BJ (cell line): Measurements from ENCODE around the gene MAPK14. TPM values are rescaled to one million over a fixed set of nuclear protein-coding genes. Genes with fewer than 3 reads are reported as not detected.

ENCODE experiments used
- CTCF ChIA-PET: fragments of 350-600 bp; formaldehyde crosslinking; extraction: SDS; loops from one replicate; lab custom pipeline; 2021; ENCODE audit warnings: antibody characterized with exemption, inconsistent platforms; lab: Yijun Ruan, JAX
- POLR2A ChIA-PET: fragments of 300-600 bp; sonication (Branson Sonifier 250); formaldehyde crosslinking; extraction: SDS; loops from one replicate; lab custom pipeline; 2021; ENCODE audit warnings: antibody characterized with exemption; lab: Charles Lee
- DNase-seq: peaks from one replicate; pipeline ENCODE4 v3.0.0-alpha.2; 2011; ENCODE audit warnings: low read depth
- H3K27me3 ChIP-seq: 2 replicates; pipeline ENCODE4 v1.6.0; 2011; ENCODE audit warnings: low read length; ENCODE audit not compliant: control insufficient read depth, insufficient read depth
- H3K36me3 ChIP-seq: 2 replicates; pipeline ENCODE4 v1.5.1; 2011; ENCODE audit warnings: low read length; ENCODE audit not compliant: control insufficient read depth, insufficient read depth
- H3K4me3 ChIP-seq: 2 replicates; pipeline ENCODE4 v1.5.1; 2011; ENCODE audit warnings: low read depth, mild to moderate bottlenecking, control low read depth, low read length
- polyA plus RNA-seq: library from polyadenylated mRNA; depleted of rRNA; stranded (reverse); fragments of >200 nt; gene quantifications from 2 replicates; pipeline ENCODE4 v1.2.3, GENCODE V29; 2011
- TF ChIP-seq, protein P1 (sequence below): IDR thresholded peaks from 2 replicates; pipeline ENCODE4 v1.5.1; 2011; ENCODE audit warnings: low read depth, mild to moderate bottlenecking, control low read depth, inconsistent platforms, low read length, moderate library complexity; ENCODE audit not compliant: insufficient read depth

The MAPK14 gene
- polyA plus RNA-seq, 1 experiment, result 33.9 TPM

DNA sequence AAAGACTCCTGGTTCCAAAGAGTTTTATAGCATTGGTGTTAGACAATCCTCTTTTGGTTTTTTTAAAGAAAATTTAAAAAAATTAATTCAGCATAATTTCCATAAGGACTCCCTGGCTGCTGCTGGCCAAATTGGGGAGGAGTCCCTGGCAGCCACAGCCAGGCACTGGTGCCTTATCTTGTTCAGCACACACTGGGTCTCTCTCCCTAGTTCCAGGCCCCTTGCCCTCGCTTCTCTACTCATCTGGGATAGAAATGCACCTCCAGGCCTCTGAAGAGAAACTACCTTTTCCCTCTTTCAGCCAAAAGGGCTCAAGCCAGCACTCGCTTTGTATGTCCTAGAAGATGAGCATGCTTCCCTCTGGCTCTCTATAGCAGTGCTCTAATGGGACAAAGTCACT lies 89.3 kb downstream of the MAPK14 start:
- H3K4me3 ChIP-seq, result no peak overlapping the region
- H3K27me3 ChIP-seq, result no peaks in the 10 kb centered on the region
- ChIA-PET POLR2A (no interaction called here), CTCF (no interaction called here)
- peaks cover 2% of the 10 kb centered on the region for H3K36me3 ChIP-seq
- TF ChIP-seq, protein P1, sequence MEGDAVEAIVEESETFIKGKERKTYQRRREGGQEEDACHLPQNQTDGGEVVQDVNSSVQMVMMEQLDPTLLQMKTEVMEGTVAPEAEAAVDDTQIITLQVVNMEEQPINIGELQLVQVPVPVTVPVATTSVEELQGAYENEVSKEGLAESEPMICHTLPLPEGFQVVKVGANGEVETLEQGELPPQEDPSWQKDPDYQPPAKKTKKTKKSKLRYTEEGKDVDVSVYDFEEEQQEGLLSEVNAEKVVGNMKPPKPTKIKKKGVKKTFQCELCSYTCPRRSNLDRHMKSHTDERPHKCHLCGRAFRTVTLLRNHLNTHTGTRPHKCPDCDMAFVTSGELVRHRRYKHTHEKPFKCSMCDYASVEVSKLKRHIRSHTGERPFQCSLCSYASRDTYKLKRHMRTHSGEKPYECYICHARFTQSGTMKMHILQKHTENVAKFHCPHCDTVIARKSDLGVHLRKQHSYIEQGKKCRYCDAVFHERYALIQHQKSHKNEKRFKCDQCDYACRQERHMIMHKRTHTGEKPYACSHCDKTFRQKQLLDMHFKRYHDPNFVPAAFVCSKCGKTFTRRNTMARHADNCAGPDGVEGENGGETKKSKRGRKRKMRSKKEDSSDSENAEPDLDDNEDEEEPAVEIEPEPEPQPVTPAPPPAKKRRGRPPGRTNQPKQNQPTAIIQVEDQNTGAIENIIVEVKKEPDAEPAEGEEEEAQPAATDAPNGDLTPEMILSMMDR, result no peak
- DNase-seq, result no peak

DNA sequence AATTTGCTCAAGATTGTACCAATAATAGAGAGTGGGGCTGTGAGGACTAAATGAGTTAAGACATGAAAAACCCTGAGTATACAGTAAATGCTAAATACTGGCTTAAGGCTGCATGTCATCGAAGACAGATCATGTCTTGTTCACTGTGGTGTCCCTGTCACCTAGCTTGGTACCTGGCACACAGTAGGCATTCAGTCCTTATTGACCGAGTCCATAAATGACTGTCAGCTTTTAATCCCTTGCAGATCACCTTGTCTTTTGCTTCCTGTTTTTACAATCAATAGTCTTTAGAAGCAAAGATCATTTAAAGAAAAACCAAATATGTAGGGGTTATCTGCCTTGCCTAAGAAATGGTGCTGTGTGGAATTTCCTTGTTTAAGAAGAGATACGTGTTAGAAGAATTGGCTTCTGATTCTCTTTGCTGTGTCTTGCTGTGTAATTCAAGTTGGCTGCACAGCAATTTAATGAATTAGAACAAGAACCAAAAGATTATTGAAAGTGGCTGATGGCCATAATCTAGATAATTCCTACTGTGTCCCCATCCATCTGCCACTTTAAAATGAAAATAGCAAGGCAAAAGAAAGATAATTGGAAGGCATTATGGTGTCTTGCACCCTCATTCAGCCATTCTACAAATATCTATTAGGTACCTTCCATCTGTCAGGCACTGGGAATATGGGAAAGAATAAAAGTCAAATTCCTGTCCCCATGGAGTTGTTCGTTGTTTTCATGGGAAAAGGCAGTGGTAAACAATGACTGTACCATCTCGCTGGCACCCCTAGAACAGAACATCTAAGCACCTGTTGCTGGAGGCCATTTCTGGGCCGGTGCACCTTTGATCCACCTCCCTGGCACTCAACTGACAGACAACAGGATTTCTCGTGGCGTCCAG lies 90.3 kb downstream of the MAPK14 start:
- TF ChIP-seq, protein P1, result no peak
- ChIA-PET POLR2A (no interaction called here), CTCF (interaction anchor here (0.7 to 1.6 kb wide), 2 partner anchors 13 kb away, joined by 3 to 5 read pairs; no protein-coding TSS in a partner anchor)
- Histone ChIP-seq H3K27me3 (no peaks in the 10 kb centered on the region), H3K36me3 (peaks cover 2% of the 10 kb centered on the region), H3K4me3 (no peak overlapping the region)
- DNase-seq, result no peak

DNA sequence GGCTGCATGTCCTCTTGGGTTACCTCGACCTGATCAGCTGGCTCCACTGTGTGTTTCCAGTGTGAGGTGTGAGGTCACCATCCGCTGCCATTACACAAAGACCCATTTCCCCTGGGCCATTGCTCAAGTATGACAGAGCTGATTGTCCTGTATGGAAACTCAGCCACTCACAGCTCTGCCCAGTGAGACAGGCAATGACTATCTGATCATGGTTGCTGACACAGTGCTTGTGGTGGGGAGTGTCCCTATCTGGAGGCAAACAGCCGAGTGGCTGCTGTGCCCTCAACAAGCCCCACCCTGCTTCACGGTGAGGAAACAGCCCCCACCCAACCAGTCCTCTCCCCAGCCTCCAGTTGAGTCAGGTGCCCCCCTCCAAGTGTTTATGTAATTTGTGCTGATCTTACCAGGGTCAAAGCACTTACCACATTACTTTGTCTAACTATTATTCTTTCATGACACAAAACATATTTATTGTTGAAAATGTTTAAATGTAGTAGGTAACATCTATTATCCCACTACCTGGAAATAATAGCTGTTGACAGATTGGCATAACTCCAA lies 91.0 kb downstream of the MAPK14 start:
- no peak for DNase-seq
- H3K4me3 ChIP-seq, result no peak overlapping the region
- TF ChIP-seq, protein P1, result no peak
- H3K36me3 ChIP-seq, result peaks cover 2% of the 10 kb centered on the region
- ChIA-PET POLR2A (no interaction called here), CTCF (interaction anchor here (0.9 to 1.6 kb wide), 3 partner anchors 11 to 24 kb away, joined by 3 to 6 read pairs (median 5); no protein-coding TSS in a partner anchor)
- H3K27me3 ChIP-seq, result no peaks in the 10 kb centered on the region

DNA sequence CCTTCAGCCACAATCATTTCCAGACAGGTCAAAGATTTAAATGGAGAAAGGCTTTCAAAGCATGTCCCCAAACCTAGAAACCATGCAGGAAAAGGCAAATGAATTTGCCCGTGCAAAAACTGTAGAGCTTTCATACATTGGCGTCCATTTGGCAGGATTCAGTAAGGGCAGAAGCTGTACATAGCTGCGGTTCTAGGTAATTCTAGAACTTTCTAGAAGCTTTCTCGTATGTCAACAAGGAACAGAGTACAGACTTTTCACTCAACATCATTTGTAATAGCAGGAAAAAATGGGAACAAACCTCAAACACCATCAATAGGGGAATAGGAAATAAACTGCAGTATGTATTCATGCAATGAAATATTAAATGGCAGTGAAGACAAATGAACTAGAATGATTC lies 91.6 kb downstream of the MAPK14 start:
- DNase-seq, result no peak
- H3K27me3 ChIP-seq, result no peaks in the 10 kb centered on the region
- ChIA-PET POLR2A (no interaction called here), CTCF (interaction anchor here (0.9 to 1.6 kb wide), 3 partner anchors 11 to 24 kb away, joined by 3 to 6 read pairs (median 5); no protein-coding TSS in a partner anchor)
- no peak overlapping the region for H3K4me3 ChIP-seq
- TF ChIP-seq, protein P1, result no peak
- peaks cover 2% of the 10 kb centered on the region for H3K36me3 ChIP-seq

DNA sequence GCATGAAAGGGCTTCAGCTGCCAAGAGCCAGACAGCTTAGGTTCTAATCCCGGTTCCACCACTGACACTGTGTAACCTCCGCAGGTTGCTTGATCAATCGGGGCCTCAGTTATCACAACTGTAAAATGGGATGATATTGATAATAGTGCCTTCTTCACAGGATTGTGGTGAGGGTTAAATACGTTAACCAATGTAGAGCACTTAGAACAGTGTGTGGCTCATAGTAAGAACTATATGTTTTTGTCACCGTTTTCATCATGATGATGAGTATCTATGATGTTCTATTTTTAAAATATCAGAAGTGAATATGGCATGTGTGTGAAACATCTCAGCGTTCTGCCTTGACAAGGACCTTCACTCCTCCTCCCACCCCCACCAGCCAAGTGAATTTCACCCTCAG lies 92.4 kb downstream of the MAPK14 start:
- TF ChIP-seq, protein P1, result no peak
- ChIA-PET POLR2A (no interaction called here), CTCF (interaction anchor here (1.2 kb wide), 1 partner anchor 12 kb away, joined by 3 read pairs; no protein-coding TSS in a partner anchor)
- no peak for DNase-seq
- Histone ChIP-seq H3K4me3 (no peak overlapping the region), H3K36me3 (peaks cover 2% of the 10 kb centered on the region), H3K27me3 (no peaks in the 10 kb centered on the region)
